CD4-positive, alpha-beta memory T cell (primary cell): ENCODE measurements around the gene FMN2. TPM values are rescaled to one million over a fixed set of nuclear protein-coding genes. Genes with fewer than 3 reads are reported as not detected.

Experiments used
- CTCF ChIA-PET: fragments of 350-600 bp; sonication (Branson Sonifier 250); formaldehyde crosslinking; loops from one replicate; lab custom pipeline; 2021; ENCODE audit warnings: inconsistent platforms; ENCODE audit not compliant: partially characterized antibody; lab: Charles Lee
- POLR2A ChIA-PET: fragments of 350-600 bp; sonication (Branson Sonifier 250); formaldehyde crosslinking; loops from one replicate; lab custom pipeline; 2021; ENCODE audit not compliant: partially characterized antibody; lab: Charles Lee
- DNase-seq, 5 donors: peaks; one replicate each; pipeline versions ENCODE4 v3.0.0 to v3.0.0-alpha.2; 2020 to 2022; ENCODE audit warnings: mixed read lengths in 1 of 5
- H3K27ac ChIP-seq: one replicate; pipeline ENCODE4 v1.7.0; 2013; ENCODE audit warnings: low read depth, low read length
- H3K27me3 ChIP-seq: 2 replicates; pipeline ENCODE4 v1.7.0; 2013; ENCODE audit warnings: mild to moderate bottlenecking, low read length, moderate library complexity; ENCODE audit not compliant: insufficient read depth
- H3K36me3 ChIP-seq: 2 replicates; pipeline ENCODE4 v1.7.0; 2013; ENCODE audit warnings: mild to moderate bottlenecking, low read length, moderate library complexity; ENCODE audit not compliant: insufficient read depth
- H3K4me1 ChIP-seq: 2 replicates; pipeline ENCODE4 v1.7.0; 2013; ENCODE audit warnings: mild to moderate bottlenecking, low read length, moderate library complexity; ENCODE audit not compliant: insufficient read depth
- H3K4me3 ChIP-seq, 2 donors: one replicate each; pipeline ENCODE4 v1.7.0; 2013; ENCODE audit warnings: low read length in 2 of 2, mild to moderate bottlenecking in 1 of 2
- H3K9me3 ChIP-seq, 2 donors: one replicate each; pipeline ENCODE4 v1.7.0; 2013; ENCODE audit warnings: low read length in 2 of 2, control low read depth in 1 of 2; ENCODE audit not compliant: control insufficient read depth in 1 of 2
- H3K27ac Mint-ChIP-seq, 7 donors: one replicate each; pipeline ENCODE4 v1.8.0; 2020 to 2021; ENCODE audit warnings: mixed read lengths in 7 of 7, mild to moderate bottlenecking in 6 of 7, inconsistent platforms in 3 of 7, moderate library complexity in 3 of 7
- H3K27me3 Mint-ChIP-seq, 2 donors: one replicate each; pipeline ENCODE4 v1.8.0; 2020 to 2021; ENCODE audit warnings: mixed read lengths in 2 of 2
- H3K36me3 Mint-ChIP-seq, 2 donors: one replicate each; pipeline ENCODE4 v1.8.0; 2020 to 2021; ENCODE audit warnings: mixed read lengths in 2 of 2, inconsistent platforms in 1 of 2, mild to moderate bottlenecking in 1 of 2
- H3K4me1 Mint-ChIP-seq, 4 donors: one replicate each; pipeline ENCODE4 v1.8.0; 2020 to 2021; ENCODE audit warnings: mixed read lengths in 4 of 4, mild to moderate bottlenecking in 1 of 4
- H3K4me3 Mint-ChIP-seq, 8 donors: one replicate each; pipeline ENCODE4 v1.8.0; 2020 to 2021; ENCODE audit warnings: mixed read lengths in 8 of 8, mild to moderate bottlenecking in 7 of 8, moderate library complexity in 6 of 8, inconsistent platforms in 3 of 8
- H3K9me3 Mint-ChIP-seq, 8 donors: one replicate each; pipeline ENCODE4 v1.8.0; 2020 to 2021; ENCODE audit warnings: mixed read lengths in 8 of 8, mild to moderate bottlenecking in 5 of 8, inconsistent platforms in 3 of 8, moderate library complexity in 1 of 8
- intact Hi-C: fragments of 100-400 bp; cut with micrococcal nuclease; formaldehyde crosslinking; loops from one replicate; pipeline ENCODE4 v1.15.1; 2023
- polyA plus RNA-seq, 2 donors: library from polyadenylated mRNA; unstranded; fragments of 300-500 nt; fragmentation: Illumina TruSeq; gene quantifications; one replicate each; pipeline ENCODE4 v1.2.3, GENCODE V29; 2021
- total RNA-seq, 2 experiments: library from RNA; stranded (reverse); gene quantifications; one replicate each; pipeline ENCODE4 v1.2.3, GENCODE V29; 2021

FMN2 gene
- total and polyA plus RNA-seq, 4 experiments from 2014 or later, result not detected

- H3K4me1 ChIP-seq, result no peaks in the 10 kb centered on the region
- intact Hi-C loops, result no loop called here
- Mint-ChIP-seq H3K27me3 (no peaks in the 10 kb centered on the region), H3K36me3 (no peaks in the 10 kb centered on the region), H3K27ac (no peak overlapping the region), H3K4me3 (no peak overlapping the region), H3K9me3 (peaks cover 0 to 3% (median 0%) of the 10 kb centered on the region in 8 donors), H3K4me1 (peaks cover 0 to 1% (median 0%) of the 10 kb centered on the region in 4 donors)
- H3K27me3 ChIP-seq, result no peaks in the 10 kb centered on the region
- POLR2A ChIA-PET, result no interaction called here
- H3K9me3 ChIP-seq, result no peaks in the 10 kb centered on the region
- no peak overlapping the region for H3K27ac ChIP-seq
- H3K36me3 ChIP-seq, result no peaks in the 10 kb centered on the region
- no peak overlapping the region for H3K4me3 ChIP-seq
- CTCF ChIA-PET, result no interaction called here
- no peak for DNase-seq
These were observed 329.1 kb downstream of the FMN2 start for GRCh38 chr1:240420766-240421165.

- Histone ChIP-seq H3K9me3 (no peaks in the 10 kb centered on the region), H3K4me1 (no peaks in the 10 kb centered on the region), H3K27ac (no peak overlapping the region), H3K4me3 (no peak overlapping the region), H3K36me3 (no peaks in the 10 kb centered on the region), H3K27me3 (no peaks in the 10 kb centered on the region)
- H3K27me3 Mint-ChIP-seq, result no peaks in the 10 kb centered on the region
- intact Hi-C loops, result no loop called here
- ChIA-PET POLR2A (no interaction called here), CTCF (no interaction called here)
- no peaks in the 10 kb centered on the region for H3K36me3 Mint-ChIP-seq
- DNase-seq, result no peak
- no peaks in the 10 kb centered on the region for H3K4me1 Mint-ChIP-seq
- peaks cover 0 to 5% (median 0%) of the 10 kb centered on the region in 8 donors for H3K9me3 Mint-ChIP-seq
- no peak overlapping the region for H3K27ac Mint-ChIP-seq
- H3K4me3 Mint-ChIP-seq, result no peak overlapping the region
These were observed 331.7 kb downstream of the FMN2 start for GRCh38 chr1:240423246-240423924.

GRCh38 chr1:240424740-240425464 is 333.2 kb downstream of the FMN2 start:
- DNase-seq, result no peak
- no peaks in the 10 kb centered on the region for H3K27me3 ChIP-seq
- Mint-ChIP-seq H3K27ac (no peak overlapping the region), H3K27me3 (peaks cover 0 to 3% of the 10 kb centered on the region in 2 donors), H3K4me1 (no peaks in the 10 kb centered on the region), H3K9me3 (peaks cover 0 to 5% (median under 1%) of the 10 kb centered on the region in 8 donors), H3K36me3 (no peaks in the 10 kb centered on the region), H3K4me3 (no peak overlapping the region)
- H3K9me3 ChIP-seq, result no peaks in the 10 kb centered on the region
- intact Hi-C loops, result no loop called here
- H3K36me3 ChIP-seq, result no peaks in the 10 kb centered on the region
- no peaks in the 10 kb centered on the region for H3K4me1 ChIP-seq
- ChIA-PET POLR2A (no interaction called here), CTCF (no interaction called here)
- no peak overlapping the region for H3K27ac ChIP-seq
- no peak overlapping the region for H3K4me3 ChIP-seq

DNA sequence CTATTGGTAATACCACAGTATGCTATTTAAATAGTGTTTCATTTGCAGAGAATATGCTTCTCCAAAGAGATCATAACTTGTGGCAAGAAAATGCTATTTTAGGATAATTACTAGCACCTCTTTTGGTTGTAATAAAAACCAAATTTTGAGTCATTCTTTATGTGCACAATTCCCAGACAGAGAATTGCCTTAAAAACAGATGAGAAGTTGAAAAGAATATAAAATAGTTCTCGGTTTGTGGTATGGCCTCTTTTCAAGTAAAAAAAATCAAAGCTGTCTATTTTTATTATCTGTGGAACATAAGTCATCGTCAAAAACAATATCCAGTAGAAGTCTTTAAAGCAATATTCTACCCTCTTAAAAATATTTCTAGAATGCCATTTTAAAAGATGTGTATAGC is 334.4 kb downstream of the FMN2 start:
- intact Hi-C loops, result no loop called here

GRCh38 chr1:240435996-240436566 is 344.4 kb downstream of the FMN2 start:
- Histone ChIP-seq H3K27ac (no peak overlapping the region), H3K27me3 (no peaks in the 10 kb centered on the region), H3K9me3 (no peaks in the 10 kb centered on the region), H3K36me3 (no peaks in the 10 kb centered on the region), H3K4me3 (no peak overlapping the region), H3K4me1 (no peaks in the 10 kb centered on the region)
- no peak overlapping the region for H3K27ac Mint-ChIP-seq
- no peak overlapping the region for H3K4me3 Mint-ChIP-seq
- no peaks in the 10 kb centered on the region for H3K4me1 Mint-ChIP-seq
- no peak for DNase-seq
- intact Hi-C loops, result no loop called here
- H3K36me3 Mint-ChIP-seq, result no peaks in the 10 kb centered on the region
- peaks cover 0 to 7% (median 0%) of the 10 kb centered on the region in 8 donors for H3K9me3 Mint-ChIP-seq
- H3K27me3 Mint-ChIP-seq, result peaks cover 0 to 2% of the 10 kb centered on the region in 2 donors
- POLR2A ChIA-PET, result no interaction called here
- CTCF ChIA-PET, result interaction anchor here (0.7 kb wide), 1 partner anchor 172 kb away, joined by 3 read pairs; no protein-coding TSS in a partner anchor

More for the DNA sequence above, 334.4 kb downstream of the FMN2 start:
- Histone ChIP-seq H3K9me3 (no peaks in the 10 kb centered on the region), H3K36me3 (no peaks in the 10 kb centered on the region), H3K4me3 (no peak overlapping the region), H3K4me1 (no peaks in the 10 kb centered on the region), H3K27ac (no peak overlapping the region), H3K27me3 (no peaks in the 10 kb centered on the region)
- Mint-ChIP-seq H3K27me3 (peaks cover 0 to 3% of the 10 kb centered on the region in 2 donors), H3K36me3 (no peaks in the 10 kb centered on the region), H3K4me3 (no peak overlapping the region), H3K9me3 (peaks cover 0 to 5% (median under 1%) of the 10 kb centered on the region in 8 donors), H3K27ac (no peak overlapping the region), H3K4me1 (no peaks in the 10 kb centered on the region)
- ChIA-PET POLR2A (no interaction called here), CTCF (no interaction called here)
- DNase-seq, result no peak

DNA sequence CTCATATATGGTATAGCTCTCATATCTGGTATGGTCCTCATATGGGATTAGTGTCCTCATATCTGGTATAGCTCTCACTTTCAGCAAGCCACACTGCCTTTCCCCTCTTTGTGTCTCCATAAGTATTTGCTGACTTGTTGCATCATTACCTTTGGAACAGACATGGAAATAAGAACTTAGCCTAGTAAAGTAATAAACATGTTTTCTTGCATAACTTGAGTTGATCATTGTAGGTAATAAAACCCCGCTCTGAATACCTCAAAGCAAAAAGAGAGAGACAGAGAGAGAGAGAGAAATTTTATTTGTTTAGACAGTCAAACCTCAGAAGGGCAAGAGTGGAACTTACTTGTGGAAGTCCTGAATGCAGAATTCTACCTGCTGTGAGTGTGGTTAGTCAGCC is 350.0 kb downstream of the FMN2 start:
- H3K9me3 ChIP-seq, result no peaks in the 10 kb centered on the region
- POLR2A ChIA-PET, result no interaction called here
- H3K27me3 Mint-ChIP-seq, result no peaks in the 10 kb centered on the region
- H3K27ac Mint-ChIP-seq, result no peak overlapping the region
- CTCF ChIA-PET, result no interaction called here
- no peaks in the 10 kb centered on the region for H3K27me3 ChIP-seq
- no peaks in the 10 kb centered on the region for H3K4me1 Mint-ChIP-seq
- H3K27ac ChIP-seq, result no peak overlapping the region
- peaks cover 0 to 4% (median 0%) of the 10 kb centered on the region in 8 donors for H3K9me3 Mint-ChIP-seq
- no peaks in the 10 kb centered on the region for H3K36me3 Mint-ChIP-seq
- intact Hi-C loops, result no loop called here
- H3K4me3 ChIP-seq, result no peak overlapping the region
- no peaks in the 10 kb centered on the region for H3K36me3 ChIP-seq
- no peak for DNase-seq
- no peak overlapping the region for H3K4me3 Mint-ChIP-seq
- no peaks in the 10 kb centered on the region for H3K4me1 ChIP-seq

DNA sequence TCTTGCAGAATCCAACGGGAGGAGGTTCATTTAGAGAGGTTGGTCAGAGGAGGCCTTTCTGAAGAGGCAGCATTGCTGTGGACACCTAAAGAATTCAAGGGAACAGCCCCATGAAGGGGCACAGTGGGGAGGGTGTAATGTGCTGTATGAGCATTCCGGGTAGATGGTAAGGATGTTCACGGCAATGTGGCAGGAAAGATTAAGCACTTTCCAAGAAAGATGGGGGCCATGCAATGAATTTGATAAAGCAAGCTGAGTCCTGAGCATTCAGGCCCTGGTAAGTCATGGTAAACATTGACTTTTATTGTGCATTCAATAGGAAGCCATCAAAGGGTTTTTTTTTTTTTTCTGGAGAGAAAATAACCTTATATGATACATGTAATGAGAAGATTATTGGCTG is 353.7 kb downstream of the FMN2 start:
- H3K4me3 Mint-ChIP-seq, result no peak overlapping the region
- peaks cover 0 to 4% (median 0%) of the 10 kb centered on the region in 8 donors for H3K9me3 Mint-ChIP-seq
- H3K27ac Mint-ChIP-seq, result no peak overlapping the region
- intact Hi-C loops, result no loop called here
- ChIA-PET POLR2A (no interaction called here), CTCF (no interaction called here)
- no peaks in the 10 kb centered on the region for H3K9me3 ChIP-seq
- H3K27me3 ChIP-seq, result no peaks in the 10 kb centered on the region
- H3K36me3 Mint-ChIP-seq, result no peaks in the 10 kb centered on the region
- H3K27me3 Mint-ChIP-seq, result peaks cover 1 to 2% of the 10 kb centered on the region in 2 donors
- no peak overlapping the region for H3K4me3 ChIP-seq
- no peak for DNase-seq
- H3K27ac ChIP-seq, result no peak overlapping the region
- H3K36me3 ChIP-seq, result no peaks in the 10 kb centered on the region
- H3K4me1 Mint-ChIP-seq, result no peaks in the 10 kb centered on the region
- H3K4me1 ChIP-seq, result no peaks in the 10 kb centered on the region
